Tibial artery (tissue), 4 donors: Measurements from ENCODE around the gene TBCC.

Experiments
- DNase-seq, 2 donors: peaks; one replicate each; pipeline ENCODE4 v3.0.0-alpha.2; 2019
- H3K27ac ChIP-seq, 2 donors: fragments of 200-600 bp; sonication (generic) in 1 of 2; 1 replicate in 1 of 2; 2 replicates in 1 of 2; pipeline ENCODE4 v1.5.1; 2018 to 2019; ENCODE audit warnings: mild to moderate bottlenecking in 1 of 2
- H3K27me3 ChIP-seq, 2 donors: fragments of 200-600 bp; sonication (generic) in 1 of 2; one replicate each; pipeline versions ENCODE4 v1.5.1 to v1.6.0; 2016 to 2019
- H3K36me3 ChIP-seq, 3 donors: fragments of 200-600 bp; sonication (generic) in 2 of 3; one replicate each; pipeline ENCODE4 v1.5.1; 2016 to 2019; ENCODE audit warnings: mild to moderate bottlenecking in 2 of 3
- H3K4me1 ChIP-seq, 4 donors: fragments of 200-600 bp; sonication (generic) in 2 of 4; 1 replicate in 3 of 4; 2 replicates in 1 of 4; pipeline ENCODE4 v1.5.1; 2016 to 2019
- H3K4me3 ChIP-seq, 2 donors: fragments of 200-600 bp; sonication (generic) in 1 of 2; 1 replicate in 1 of 2; 2 replicates in 1 of 2; pipeline ENCODE4 v1.5.1; 2018 to 2019; ENCODE audit warnings: mild to moderate bottlenecking in 2 of 2
- H3K9me3 ChIP-seq, 3 donors: fragments of 200-600 bp; sonication (generic) in 1 of 3; one replicate each; pipeline ENCODE4 v1.5.1; 2016 to 2019
- CTCF ChIP-seq, 2 experiments: fragments of 200-600 bp in 1 of 2; fragments of 450-650 bp in 1 of 2; IDR thresholded peaks; one replicate each; pipeline ENCODE4 v1.5.1; 2017 to 2019; ENCODE audit warnings: antibody characterized with exemption in 2 of 2, mild to moderate bottlenecking in 1 of 2, moderate library complexity in 1 of 2
- intact Hi-C: fragments of 100-400 bp; cut with DNase I; formaldehyde crosslinking; loops from one replicate; pipeline ENCODE4 v1.15.0; 2023; ENCODE audit warnings: low total_unique reads

The TBCC gene

GRCh38 chr6:42726026-42726425 lies 19.9 kb downstream of the TBCC start:
- Histone ChIP-seq H3K36me3 (no peaks in the 10 kb centered on the region), H3K27me3 (no peaks in the 10 kb centered on the region), H3K27ac (peak overlapping the region; percentile 67 to 76), H3K9me3 (no peaks in the 10 kb centered on the region), H3K4me3 (peak overlapping the region; percentile 52 to 71), H3K4me1 (peaks cover 0 to 15% (median 5%) of the 10 kb centered on the region in 4 donors)
- intact Hi-C loops: loop anchor here (5.0 kb wide), 2 partner anchors 64 to 151 kb away; partner anchors contain the start of gene RPL7L1
- no peak for DNase-seq
- TF ChIP-seq CTCF (IDR thresholded peaks at IDR 0.05): no peak

DNA sequence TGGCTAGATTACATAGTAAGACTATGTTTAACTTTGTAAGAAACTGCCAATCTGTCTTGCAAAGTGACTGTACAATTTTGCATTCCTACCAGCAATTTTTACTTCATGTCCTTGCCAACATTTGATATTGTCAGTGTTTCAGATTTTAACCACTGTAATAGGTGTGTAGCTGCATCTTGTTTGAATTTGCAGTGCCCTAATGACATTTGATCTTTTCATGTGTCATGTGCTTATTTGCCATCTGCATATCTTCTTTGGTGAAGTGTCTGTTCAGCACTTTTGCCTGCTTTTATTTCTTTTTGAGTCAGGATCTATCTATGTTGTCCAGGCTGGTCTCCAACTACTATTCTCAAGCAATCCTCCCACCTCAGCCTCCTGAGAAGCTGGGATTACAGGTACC lies 21.1 kb downstream of the TBCC start:
- no peak overlapping the region for H3K27ac ChIP-seq
- intact Hi-C loops: loop anchor here (5.0 kb wide), 2 partner anchors 63 to 152 kb away; partner anchors contain the start of gene RPL7L1
- H3K36me3 ChIP-seq: no peaks in the 10 kb centered on the region
- no peak for DNase-seq
- H3K4me1 ChIP-seq: peaks cover 0 to 15% (median 5%) of the 10 kb centered on the region in 4 donors
- H3K4me3 ChIP-seq: no peak overlapping the region
- no peak for TF ChIP-seq CTCF (IDR thresholded peaks at IDR 0.05)
- H3K9me3 ChIP-seq: no peaks in the 10 kb centered on the region
- no peaks in the 10 kb centered on the region for H3K27me3 ChIP-seq

- no peak for TF ChIP-seq CTCF (IDR thresholded peaks at IDR 0.05)
- H3K27ac ChIP-seq: no peak within 1 kb of the TSS
- intact Hi-C loops: no loop called here
- no peaks in the 10 kb centered on the region for H3K27me3 ChIP-seq
- H3K9me3 ChIP-seq: no peaks in the 10 kb centered on the region
- H3K4me3 ChIP-seq: no peak within 1 kb of the TSS
- peaks cover 0 to 15% (median 4%) of the 10 kb centered on the region in 4 donors for H3K4me1 ChIP-seq
- H3K36me3 ChIP-seq: no peaks in the 10 kb centered on the region
- no peak for DNase-seq
These were observed 23.4 kb downstream of the TBCC start, which contains the start of gene PRPH2 for GRCh38 chr6:42722497-42722896. PRPH2 (minus strand) TSS chr6:42722597; CDS start chr6:42722334, 263 bp downstream.

GRCh38 chr6:42720739-42721138 lies 25.2 kb downstream of the TBCC start:
- no peaks in the 10 kb centered on the region for H3K36me3 ChIP-seq
- H3K9me3 ChIP-seq: no peaks in the 10 kb centered on the region
- no peak overlapping the region for H3K4me3 ChIP-seq
- DNase-seq: no peak
- no peak for TF ChIP-seq CTCF (IDR thresholded peaks at IDR 0.05)
- H3K27me3 ChIP-seq: no peaks in the 10 kb centered on the region
- intact Hi-C loops: no loop called here
- H3K27ac ChIP-seq: no peak overlapping the region
- no peaks in the 10 kb centered on the region for H3K4me1 ChIP-seq

- Histone ChIP-seq H3K27ac (no peak overlapping the region), H3K36me3 (no peaks in the 10 kb centered on the region), H3K27me3 (no peaks in the 10 kb centered on the region), H3K9me3 (peaks cover 0 to 8% (median 8%) of the 10 kb centered on the region in 3 donors), H3K4me3 (no peak overlapping the region), H3K4me1 (no peaks in the 10 kb centered on the region)
- intact Hi-C loops: no loop called here
- no peak for TF ChIP-seq CTCF (IDR thresholded peaks at IDR 0.05)
- DNase-seq: no peak
These were observed 30.0 kb downstream of the TBCC start for GRCh38 chr6:42715871-42716270.
